Adipose tissue (tissue), 3 donors: ENCODE measurements around the gene CTSC. TPM values are rescaled to one million over a fixed set of nuclear protein-coding genes. Genes with fewer than 3 reads are reported as not detected.

Source experiments
- H3K27ac ChIP-seq: one replicate; pipeline ENCODE4 v1.5.1; 2013; ENCODE audit warnings: low read depth, low read length
- WGBS, 3 donors: extraction: QIAGEN DNeasy Blood & Tissue Kit; methylation state at CpG; one replicate each; pipeline ENCODE4 v1.1.7; 2013; 5-methylcytosine and 5-hydroxymethylcytosine counted together
- polyA plus RNA-seq, 3 donors: library from polyadenylated mRNA; stranded (reverse); fragments of 200-250 nt; gene quantifications; one replicate each; pipeline ENCODE4 v1.2.3, GENCODE V29; 2013
- donor health status: healthy with polysubstance abuse.
- donor health status: Bipolar disorder and iron deficiency.
- donor health status: healthy.

The CTSC gene
- 100 to 1,000 TPM in 1 of 3 donors, 10 to 100 TPM in 2; 26.1 to 146 (median 51.5) TPM for polyA plus RNA-seq

- 1% methylated on average over 54 of the region's 54 CpGs for WGBS, 3 donors
Measured at GRCh38 chr11:88337181-88337986, at the start of gene CTSC. Gene CTSC, minus strand, starts transcription at chr11:88337736. Its CDS starts 64 bp downstream, at chr11:88337672.

GRCh38 chr11:88384669-88385005 lies 47.1 kb upstream of the CTSC start:
- no peak overlapping the region for H3K27ac ChIP-seq
- WGBS, 3 donors = 85 to 87% (median 86%) methylated on average over 3 of the region's 3 CpGs

More at GRCh38 chr11:88337181-88337986, at the start of gene CTSC:
- peak within 1 kb of the TSS; percentile 51 for H3K27ac ChIP-seq

GRCh38 chr11:88384004-88384668 lies 46.6 kb upstream of the CTSC start:
- WGBS, 3 donors = 80 to 86% (median 84%) methylated on average over 4 of the region's 4 CpGs
- H3K27ac ChIP-seq = no peak overlapping the region

GRCh38 chr11:88383447-88383846 lies 45.9 kb upstream of the CTSC start:
- 48 to 72% (median 65%) methylated on average over 3 of the region's 3 CpGs for WGBS, 3 donors
- no peak overlapping the region for H3K27ac ChIP-seq

- 93 to 97% (median 93%) methylated on average over 3 of the region's 3 CpGs for WGBS, 3 donors
- no peak overlapping the region for H3K27ac ChIP-seq
Measured at GRCh38 chr11:88379130-88379529, 41.6 kb upstream of the CTSC start.

- WGBS, 3 donors = 87 to 88% (median 87%) methylated on average over 4 of the region's 4 CpGs
Measured at GRCh38 chr11:88378422-88379066, 41.0 kb upstream of the CTSC start.

GRCh38 chr11:88377646-88378045 lies 40.1 kb upstream of the CTSC start:
- no peak overlapping the region for H3K27ac ChIP-seq

More at GRCh38 chr11:88378422-88379066, 41.0 kb upstream of the CTSC start:
- no peak overlapping the region for H3K27ac ChIP-seq

- 92 to 95% (median 94%) methylated on average over 2 of the region's 2 CpGs for WGBS, 3 donors
- H3K27ac ChIP-seq = no peak overlapping the region
Measured at GRCh38 chr11:88377144-88377543, 39.6 kb upstream of the CTSC start.

- 79 to 85% (median 83%) methylated on average over 2 of the region's 2 CpGs for WGBS, 3 donors
- H3K27ac ChIP-seq = no peak overlapping the region
Measured at GRCh38 chr11:88375927-88376470, 38.5 kb upstream of the CTSC start.

- no peak overlapping the region for H3K27ac ChIP-seq
- WGBS, 3 donors = 85 to 94% (median 93%) methylated on average over 2 of the region's 2 CpGs
Measured at GRCh38 chr11:88370782-88371181, 33.2 kb upstream of the CTSC start.

- no peak overlapping the region for H3K27ac ChIP-seq
- 63 to 82% (median 80%) methylated on average over 3 of the region's 3 CpGs for WGBS, 3 donors
Measured at GRCh38 chr11:88367310-88367709, 29.8 kb upstream of the CTSC start.

GRCh38 chr11:88363648-88364065 lies 26.1 kb upstream of the CTSC start:
- no peak overlapping the region for H3K27ac ChIP-seq
- 59 to 86% (median 65%) methylated on average over 2 of the region's 2 CpGs for WGBS, 3 donors

- WGBS, 3 donors = 38 to 80% (median 74%) methylated on average over 1 of the region's 1 CpG
- H3K27ac ChIP-seq = no peak overlapping the region
Measured at GRCh38 chr11:88363004-88363403, 25.5 kb upstream of the CTSC start.

GRCh38 chr11:88360141-88360540 lies 22.6 kb upstream of the CTSC start:
- no peak overlapping the region for H3K27ac ChIP-seq
- WGBS, 3 donors = 70 to 91% (median 84%) methylated on average over 1 of the region's 1 CpG

- no peak overlapping the region for H3K27ac ChIP-seq
- 42 to 67% (median 63%) methylated on average over 1 of the region's 1 CpG for WGBS, 3 donors
Measured at GRCh38 chr11:88359541-88359940, 22.0 kb upstream of the CTSC start.

- 88 to 100% (median 93%) methylated on average over 1 of the region's 1 CpG for WGBS, 3 donors
Measured at GRCh38 chr11:88359114-88359513, 21.6 kb upstream of the CTSC start.

GRCh38 chr11:88358040-88358431 lies 20.5 kb upstream of the CTSC start:
- 76 to 84% (median 80%) methylated on average over 2 of the region's 2 CpGs for WGBS, 3 donors
- H3K27ac ChIP-seq = no peak overlapping the region

More at GRCh38 chr11:88359114-88359513, 21.6 kb upstream of the CTSC start:
- no peak overlapping the region for H3K27ac ChIP-seq

- WGBS, 3 donors = 52 to 73% (median 56%) methylated on average over 3 of the region's 3 CpGs
- H3K27ac ChIP-seq = no peak overlapping the region
Measured at GRCh38 chr11:88357323-88358039, 19.9 kb upstream of the CTSC start.
